Measurements from ENCODE around the gene ACKR2.
A peak's percentile ranks its signal among the peaks of the same experiment; 100 is the strongest.

Gene ACKR2, protein sequence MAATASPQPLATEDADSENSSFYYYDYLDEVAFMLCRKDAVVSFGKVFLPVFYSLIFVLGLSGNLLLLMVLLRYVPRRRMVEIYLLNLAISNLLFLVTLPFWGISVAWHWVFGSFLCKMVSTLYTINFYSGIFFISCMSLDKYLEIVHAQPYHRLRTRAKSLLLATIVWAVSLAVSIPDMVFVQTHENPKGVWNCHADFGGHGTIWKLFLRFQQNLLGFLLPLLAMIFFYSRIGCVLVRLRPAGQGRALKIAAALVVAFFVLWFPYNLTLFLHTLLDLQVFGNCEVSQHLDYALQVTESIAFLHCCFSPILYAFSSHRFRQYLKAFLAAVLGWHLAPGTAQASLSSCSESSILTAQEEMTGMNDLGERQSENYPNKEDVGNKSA

DNA sequence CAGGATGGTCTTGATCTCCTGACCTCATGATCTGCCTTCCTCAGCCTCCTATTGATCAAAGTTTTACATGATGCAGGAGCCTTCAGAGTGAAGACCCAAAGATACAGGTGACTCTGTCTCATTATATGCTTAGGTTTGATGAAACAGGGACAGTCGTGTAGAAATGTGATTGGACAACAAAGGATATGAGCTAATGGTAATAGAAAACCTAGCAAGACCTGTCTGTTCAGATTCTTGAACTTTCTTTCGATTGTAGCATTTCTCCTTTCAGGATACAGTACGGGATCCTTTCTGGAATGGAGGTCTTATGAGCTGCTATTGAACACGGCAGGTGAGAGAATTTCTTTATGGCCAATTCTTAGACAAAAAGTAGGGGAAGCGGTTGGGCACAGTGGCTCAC lies at the start of gene ACKR2:
TSS of gene ACKR2 (plus strand) at position 244 of the 400 bp plus-strand sequence. CDS start 55,058 bp downstream, outside the sequence.
- DNase-seq, result no peak

DNA sequence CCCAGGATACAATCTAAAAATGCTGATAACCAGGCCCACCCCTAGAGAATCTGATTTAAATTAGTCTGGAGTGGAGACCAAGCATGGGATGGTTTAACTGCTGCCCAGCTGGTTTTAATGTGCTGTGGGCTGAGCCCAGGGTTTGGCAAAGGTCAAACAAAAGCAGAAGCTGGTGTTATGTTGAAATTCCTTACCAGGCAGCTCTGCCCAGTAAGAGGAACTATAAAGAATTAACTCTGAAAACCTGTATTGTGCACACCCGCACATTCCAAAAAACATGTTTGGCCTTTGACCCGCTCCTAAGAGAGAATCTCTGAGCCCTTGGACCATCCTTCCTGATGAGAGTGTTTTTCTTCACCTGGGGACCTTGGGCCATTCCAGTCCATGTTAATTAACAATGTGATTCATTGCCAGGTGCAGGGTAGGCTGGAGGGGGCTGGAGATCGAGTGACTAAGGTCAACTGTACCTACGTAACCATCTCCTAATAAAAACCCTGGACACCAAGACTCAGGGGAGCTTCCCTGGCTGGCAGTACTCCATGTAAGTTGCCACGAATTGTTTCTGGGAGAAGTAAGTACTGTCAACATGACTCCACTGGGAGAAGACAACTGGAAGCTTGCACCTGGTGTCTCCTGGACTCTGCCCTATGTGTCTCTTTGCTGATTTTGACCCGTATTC lies 47.1 kb upstream of the ACKR2 start:
- DNase-seq, result no peak

DNA sequence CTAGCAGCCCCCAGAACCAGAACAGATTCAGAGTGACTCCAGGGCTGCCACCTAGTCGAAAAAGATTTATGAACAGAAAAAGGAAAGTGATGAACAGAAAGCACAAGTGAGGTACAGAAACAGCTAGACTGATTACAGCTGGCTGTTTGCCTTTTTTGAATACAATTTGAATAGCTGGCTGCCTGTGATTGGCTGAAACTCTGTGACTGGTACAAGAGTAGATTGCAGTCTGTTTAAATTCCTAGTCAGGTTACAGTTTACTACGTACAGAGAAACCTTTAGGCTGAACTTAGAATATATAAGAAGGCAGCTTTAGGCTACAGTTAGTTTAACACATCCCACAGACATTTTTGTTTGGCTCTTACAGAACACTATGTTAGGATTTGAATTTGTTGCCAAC lies 46.2 kb upstream of the ACKR2 start:
- no peak for DNase-seq

DNA sequence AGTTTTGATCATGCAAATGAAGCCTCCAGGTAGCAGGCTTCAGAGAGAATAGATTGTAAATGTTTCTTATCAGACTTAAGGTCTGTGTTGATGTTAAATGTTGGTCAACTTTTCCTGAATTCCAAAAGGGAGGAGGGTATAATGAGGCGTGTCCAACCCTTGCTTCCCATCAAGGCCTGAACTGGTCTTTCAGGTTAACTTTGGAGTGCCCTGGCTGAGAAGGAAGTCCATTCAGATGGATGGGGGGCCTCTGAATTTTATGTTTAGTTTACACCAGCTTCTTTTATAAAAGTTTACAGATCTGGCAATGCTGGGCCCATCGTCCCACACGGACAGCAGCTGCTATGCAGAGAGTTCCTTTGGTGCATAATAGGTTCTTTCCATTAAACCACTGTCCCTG lies 45.1 kb upstream of the ACKR2 start:
- DNase-seq, result no peak

DNA sequence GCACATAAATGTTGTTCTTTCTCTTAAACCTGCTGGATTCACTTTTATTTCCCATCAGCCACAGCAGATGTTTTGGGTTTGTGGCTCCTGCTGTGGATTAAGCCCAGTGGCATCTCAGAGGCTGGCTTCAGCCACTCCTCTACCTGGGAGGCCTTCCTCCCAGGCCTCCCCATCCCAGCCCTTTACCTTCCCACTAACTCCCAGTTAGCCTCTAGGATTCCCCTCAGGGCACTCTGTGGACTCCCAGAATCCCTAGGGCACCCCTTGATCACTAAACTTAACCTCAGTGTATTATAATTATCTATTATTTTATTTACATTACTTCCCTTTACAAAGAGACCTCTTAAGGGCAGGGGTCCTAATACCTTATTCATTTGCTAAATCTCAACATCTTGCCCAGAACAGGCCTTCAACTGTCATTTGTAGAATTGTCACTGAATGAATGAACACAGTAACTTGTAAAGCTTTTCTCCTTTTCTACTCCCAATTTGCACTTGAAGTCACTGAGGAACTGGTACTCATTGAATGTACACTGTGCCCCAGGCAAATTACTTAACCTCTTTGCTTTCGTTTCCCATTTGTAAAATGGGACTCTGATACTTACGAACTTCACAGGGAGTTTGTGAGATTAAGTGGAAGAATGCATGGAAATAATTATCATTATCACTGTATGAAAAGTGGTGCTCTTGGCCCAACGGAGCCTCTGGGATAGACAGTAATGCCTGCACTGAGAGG lies 44.5 kb upstream of the ACKR2 start:
- no peak for DNase-seq

DNA sequence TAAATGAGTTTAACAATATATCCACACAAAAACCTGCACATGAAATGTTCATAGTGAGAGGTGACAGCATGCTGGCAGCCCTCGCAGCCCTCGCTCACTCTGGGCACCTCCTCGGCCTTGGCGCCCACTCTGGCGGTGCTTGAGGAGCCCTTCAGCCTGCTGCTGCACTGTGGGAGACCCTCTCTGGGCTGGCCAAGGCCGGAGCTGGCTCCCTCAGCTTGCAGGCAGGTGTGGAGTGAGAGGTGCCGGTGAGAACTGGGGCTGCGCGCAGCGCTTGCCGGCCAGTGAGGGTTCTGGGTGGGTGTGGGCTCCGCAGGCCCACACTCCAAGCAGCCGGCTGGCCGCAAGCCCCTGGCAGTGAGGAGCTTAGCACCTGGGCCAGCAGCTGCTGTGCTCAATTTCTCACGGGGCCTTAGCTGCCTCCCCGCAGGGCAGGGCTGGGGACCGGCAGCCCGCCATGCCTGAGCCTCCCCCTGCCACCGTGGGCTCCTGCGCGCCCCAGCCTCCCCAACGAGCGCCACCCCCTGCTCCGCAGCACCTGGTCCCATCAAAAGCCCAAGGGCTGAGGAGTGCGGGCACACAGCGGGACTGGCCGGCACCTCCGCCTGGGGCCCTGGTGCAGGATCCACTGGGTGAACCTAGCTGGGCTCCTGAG lies 39.6 kb upstream of the ACKR2 start:
- no peak for DNase-seq

DNA sequence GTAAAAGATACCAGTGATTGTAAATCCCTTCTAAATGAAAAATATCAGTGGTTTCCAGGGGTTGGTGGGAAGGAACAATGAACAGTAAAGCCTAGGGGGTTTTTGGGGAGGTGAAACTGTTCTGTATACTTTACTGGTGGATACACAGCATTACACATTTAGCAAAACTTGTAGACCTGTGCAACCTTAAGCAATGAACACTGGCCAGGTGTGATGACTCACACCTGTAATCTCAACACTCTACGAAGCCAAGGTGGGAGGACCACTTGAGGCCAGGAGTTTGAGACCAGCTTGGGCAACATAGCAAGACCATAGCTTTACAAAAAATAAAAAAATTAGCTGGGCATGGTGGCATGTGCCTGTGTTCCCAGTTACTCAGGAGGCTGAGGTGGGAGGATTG lies 38.0 kb upstream of the ACKR2 start:
- no peak for DNase-seq

DNA sequence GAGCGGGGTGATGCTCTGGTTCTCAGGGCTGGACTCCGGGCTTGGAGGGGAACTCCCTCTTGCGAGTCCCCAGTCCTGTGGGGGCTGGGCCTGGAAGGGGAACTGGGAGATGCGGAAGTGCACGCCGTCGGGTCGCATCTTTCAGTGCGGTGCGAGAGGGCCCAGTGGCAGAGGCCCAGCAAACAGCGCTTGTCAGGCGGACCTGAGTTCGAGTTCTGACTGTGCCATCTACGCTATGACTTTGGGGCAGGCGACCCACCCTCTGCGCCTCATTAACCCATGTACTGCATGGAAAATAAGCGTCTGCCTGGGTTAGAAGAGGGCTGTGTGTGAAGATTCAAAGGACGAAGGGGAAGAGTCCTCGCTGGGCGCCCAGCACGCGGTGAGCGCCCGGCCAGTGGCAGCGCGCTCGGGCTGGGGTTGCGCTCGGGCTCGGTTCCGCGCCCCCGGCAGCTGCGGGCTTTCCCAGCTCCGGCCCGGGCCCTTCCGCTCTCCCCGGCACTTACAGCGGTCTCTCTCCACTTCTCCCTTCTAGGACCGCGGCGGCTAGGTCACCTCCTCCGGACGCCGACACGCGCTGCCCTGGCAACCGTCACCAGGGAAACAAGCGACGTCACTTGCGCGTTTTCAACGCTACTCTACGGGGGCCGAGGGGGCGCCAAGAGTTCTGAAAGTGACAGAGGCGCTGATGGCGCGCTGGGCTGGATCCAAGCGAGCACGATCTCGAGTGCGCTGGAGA lies 36.4 kb upstream of the ACKR2 start, which contains the start of gene CCDC13:
TSS of gene CCDC13 (minus strand) at position 584 of the 739 bp plus-strand sequence. CDS start 14,908 bp downstream, outside the sequence.
- DNase-seq, result peak; percentile 73

DNA sequence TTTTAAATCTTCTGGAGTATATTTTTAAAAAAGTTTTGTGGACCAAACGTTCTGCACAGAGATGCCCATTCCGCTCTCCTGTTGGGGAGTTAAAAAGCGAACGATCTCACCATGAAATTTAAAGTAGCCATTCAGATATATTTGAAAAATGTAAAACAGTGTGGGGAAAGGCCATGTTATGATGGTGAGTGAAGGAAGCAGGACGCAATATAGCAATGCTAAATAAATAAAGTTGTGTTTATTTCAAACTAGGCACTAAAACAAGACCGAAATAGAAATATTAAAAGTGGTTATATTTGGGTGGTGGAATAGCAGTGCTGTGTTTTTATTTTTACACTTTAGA lies 35.9 kb upstream of the ACKR2 start:
- DNase-seq, result no peak

DNA sequence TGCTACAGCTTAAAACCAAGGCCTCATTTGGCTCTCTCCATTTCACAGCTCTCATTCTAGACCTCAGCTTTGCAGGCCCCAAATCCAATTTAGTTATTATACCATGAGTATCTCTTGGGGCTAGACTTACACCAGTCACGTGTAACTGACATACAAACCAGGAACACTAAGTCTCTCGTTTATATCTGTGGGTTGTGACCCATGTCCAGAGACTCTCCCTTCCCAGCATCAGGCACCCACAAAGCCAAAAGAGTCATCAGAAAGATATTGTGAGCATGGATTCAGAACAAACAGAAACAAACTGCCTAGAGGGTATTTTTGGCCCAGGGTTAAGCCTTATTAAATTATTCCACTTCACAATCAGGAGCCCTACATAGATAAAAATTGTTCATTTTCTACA lies 30.6 kb upstream of the ACKR2 start:
- no peak for DNase-seq

DNA sequence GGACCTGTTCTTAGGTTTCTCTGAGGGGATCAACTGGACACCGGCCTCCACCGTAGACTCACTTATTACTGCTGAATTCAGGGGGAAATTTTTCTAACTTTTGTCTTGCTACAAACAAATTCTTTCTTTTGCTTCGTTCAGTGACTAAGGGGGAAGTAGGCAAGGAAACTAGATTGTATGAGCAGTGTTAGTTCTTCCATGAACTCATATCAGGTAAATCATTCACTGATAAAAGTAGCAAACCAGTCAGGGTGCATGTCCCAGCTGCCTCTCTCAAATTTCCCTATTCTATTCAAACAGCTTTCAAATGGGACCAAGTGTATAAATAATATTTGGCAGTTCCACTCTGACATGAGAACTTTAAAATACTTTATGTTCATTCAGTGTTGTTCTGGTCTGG lies 28.8 kb upstream of the ACKR2 start:
- DNase-seq, result no peak

DNA sequence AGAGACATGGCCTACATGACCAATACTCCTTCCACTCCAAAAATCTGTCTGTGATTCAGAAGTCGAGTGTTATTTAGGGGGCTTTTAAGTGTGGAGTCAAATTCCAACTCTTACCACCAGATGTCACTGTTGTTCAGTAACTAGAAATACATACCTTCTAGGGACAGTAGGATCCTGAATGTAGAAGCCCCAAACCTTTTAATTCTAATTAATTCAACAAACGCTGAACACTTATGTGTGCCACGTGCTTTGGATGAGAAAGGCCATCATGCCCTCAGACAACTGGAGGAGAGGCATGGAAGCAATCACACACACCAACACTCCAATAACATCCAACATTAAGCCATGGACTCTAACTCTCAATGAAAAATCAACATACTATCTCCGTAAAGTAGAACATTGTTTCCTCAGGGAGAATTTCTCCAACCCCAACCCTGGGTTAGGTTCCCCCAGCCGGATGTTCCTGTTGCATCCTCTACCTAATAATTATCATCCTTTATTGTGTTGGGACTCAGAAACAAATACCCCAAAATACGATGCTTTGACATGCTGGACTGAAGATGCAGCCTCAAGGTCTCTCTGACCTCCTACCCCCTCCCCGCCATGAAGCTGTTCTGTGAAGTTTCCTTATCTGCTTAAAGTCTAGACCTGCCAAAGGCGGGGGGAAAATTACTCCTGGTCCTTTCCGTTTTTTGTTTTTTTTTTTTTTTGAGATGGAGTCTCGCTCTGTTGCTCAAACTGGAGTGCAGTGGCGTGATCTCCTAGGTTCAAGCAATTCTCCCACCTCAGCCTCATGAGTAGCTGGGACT lies 28.1 kb upstream of the ACKR2 start:
- DNase-seq, result peak; percentile 25

DNA sequence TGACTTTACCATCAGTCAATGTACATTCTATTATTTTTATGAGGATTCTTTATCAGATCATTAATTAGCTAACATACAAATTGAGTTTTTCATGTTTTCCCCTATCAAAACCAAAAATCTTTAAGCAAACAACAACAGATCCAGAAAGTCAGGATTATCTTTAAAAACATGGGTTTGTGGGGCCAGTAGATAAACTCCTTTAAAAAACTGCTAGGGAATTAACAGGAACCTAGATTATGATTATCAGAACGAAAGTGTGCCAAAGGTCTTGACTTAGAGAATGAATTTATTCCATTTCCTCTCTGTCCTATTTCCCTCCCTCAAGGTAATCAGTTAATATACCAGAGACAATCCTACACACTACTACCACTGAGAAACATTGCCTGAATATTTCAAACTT lies 23.0 kb upstream of the ACKR2 start:
- no peak for DNase-seq

DNA sequence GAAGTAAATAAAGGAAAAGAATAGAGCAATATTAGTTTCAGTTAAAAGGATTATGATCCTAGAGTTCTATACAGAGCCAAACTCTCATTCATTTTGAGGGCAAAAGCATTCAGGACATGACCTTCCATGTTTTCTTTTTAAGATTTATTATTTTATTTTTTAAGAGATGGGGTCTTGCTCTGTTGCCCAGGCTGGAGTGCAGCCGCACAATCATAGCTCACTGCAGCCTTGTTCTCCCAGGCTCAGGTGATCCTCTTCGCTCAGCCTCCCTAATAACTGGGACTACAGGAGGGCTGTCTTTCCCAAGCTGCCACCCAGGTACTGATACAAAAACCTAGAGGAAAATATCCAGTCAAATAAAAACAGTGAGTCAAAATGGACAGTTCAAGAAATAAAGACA lies 22.6 kb upstream of the ACKR2 start:
- DNase-seq, result no peak

DNA sequence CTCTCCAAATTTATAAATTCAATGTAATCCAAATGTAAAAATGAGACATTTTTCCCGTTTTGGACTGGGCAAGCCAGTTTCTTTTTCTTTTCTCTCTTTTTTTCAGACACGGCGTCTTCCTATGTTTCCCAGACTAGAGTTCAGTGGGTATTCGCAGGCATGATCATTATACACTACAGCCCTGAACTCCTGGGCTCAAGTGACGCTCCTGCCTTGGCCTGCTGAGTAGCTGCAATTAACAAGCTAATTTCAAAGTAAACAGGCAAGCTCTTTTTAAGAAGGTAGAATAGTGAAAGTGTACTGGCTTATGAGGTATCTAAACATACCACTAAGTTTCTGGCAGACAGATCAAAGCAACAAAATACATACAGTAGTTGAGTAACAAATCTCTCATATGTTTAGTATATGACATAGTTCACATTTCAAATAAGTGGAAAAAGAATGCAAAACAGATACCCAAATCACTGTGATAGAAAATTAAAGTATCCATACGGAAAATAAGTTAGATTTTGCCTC lies 18.5 kb upstream of the ACKR2 start:
- DNase-seq, result no peak

DNA sequence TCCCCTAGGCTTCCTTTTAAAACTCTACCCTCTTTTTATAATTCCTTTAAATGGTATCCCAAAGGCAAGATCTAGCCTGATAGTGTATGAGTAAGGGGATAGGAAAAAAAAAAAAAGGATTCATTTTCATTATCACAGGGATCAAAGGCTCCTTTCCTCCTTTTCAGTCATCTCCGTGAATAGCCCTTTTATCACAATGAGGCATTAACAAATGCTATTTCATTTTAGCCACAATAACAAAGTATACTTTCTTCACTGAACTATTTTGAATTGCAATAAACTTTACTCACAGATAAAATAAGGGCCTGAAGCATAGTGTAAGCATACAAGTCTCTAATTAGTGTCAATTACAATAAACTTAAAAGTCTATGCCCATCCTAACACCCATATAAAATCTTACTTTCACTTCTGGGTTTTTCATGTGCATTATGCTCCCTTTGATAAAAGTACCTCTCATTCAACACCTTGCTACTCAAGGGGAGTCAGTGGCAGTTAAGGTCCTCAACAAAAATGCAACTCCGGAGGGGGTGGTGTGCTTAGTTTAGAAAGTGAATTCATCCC lies 13.5 kb upstream of the ACKR2 start:
- no peak for DNase-seq

DNA sequence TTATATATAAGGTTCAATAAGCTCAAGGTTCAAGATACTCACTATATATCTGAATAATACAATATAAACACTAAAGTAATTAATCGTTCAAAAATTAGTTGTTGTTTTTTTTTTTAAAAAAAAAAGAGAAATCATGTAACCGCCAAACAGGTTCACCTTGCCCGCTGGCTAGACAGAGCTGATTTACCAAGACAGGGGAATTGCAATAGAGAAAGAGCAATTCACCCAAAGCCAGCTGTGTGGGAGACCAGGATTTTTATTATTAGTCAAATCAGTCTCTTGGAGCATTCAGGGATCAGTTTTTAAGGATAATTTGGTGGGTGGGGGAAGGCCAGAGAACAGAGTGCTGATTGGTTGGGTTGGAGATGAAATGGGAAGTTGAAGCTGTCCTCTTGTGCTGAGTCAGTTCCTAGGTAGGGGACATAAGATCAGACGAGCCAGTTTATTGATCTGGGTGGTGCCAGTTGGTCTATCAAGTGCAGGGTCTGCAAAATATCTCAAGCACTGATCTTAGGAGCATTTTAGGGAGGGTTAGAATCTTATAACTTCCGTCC lies 12.8 kb upstream of the ACKR2 start:
- DNase-seq, result no peak

DNA sequence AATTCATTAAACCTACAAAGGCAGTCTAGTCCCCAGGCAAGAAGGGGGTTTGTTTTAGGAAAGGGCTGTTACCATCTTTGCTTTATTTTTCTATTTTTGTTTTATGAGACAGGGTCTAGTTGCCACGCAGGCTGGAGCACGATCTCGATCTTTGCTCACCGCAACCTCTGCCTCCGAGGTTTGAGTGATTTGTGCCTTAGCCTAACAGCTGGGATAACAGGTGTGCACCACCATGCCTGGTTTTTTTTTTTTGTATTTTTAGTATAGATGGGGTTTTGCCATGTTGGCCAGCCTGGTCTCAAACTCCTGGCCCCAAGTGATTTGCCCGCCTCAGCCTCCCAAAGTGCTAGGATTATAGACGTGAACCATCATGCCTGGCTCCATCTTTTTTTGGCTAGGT lies 9.9 kb upstream of the ACKR2 start:
- DNase-seq, result no peak

DNA sequence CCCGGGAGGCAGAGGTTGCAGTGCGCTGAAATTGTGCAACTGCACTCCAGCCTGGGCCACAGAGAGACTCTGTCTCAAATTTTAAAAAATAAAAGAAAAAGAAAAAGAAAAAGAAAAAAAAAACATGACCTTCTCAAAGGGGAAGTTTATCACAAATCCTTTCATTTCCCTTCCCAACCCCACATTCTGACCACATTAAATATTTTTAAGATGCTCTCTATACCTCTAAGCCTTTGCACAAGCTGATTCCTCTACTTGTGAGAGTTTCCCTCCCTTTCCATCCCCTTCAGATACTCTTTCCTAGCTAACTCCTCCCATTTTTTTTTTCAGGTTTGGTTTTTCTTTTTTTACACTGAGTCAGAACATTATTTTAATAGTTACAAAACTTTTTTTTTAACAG lies 9.0 kb upstream of the ACKR2 start:
- DNase-seq, result no peak

DNA sequence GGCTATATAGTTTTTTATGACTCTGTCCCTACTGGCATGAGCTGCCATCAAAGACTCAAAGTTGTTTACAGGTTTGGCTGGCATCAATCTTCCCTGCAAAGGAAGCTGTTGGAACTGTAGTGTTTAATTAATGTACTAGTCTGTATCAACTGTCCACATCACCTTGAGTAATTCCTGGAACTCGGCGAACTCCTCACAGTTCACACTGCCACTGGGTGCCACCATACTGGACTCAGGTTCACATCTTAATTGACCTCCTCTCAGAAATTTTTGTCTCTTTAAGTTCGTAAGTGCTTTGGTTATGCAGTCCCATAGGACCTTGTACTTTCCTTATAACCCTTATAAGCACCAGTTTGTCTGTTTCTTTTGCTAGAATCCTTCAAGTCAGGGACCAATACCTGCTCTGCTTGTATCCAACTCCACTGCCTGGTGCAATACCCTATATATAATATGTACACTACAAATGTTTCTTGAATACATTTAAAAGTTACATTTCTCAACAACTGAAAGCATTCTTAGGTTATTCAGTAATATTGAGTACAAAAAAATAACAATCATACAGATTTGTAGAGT lies 8.1 kb upstream of the ACKR2 start:
- DNase-seq, result no peak
